Measurements from ENCODE around the gene EFNB2. TPM values are rescaled to one million over a fixed set of nuclear protein-coding genes. Genes with fewer than 3 reads are reported as not detected.

Gene EFNB2
- total and polyA plus RNA-seq, 2 of the 13 experiments (the other 11 are each of a cell fraction or from before 2014, with no cell fraction given) = 0.11 to 0.20 TPM

DNA sequence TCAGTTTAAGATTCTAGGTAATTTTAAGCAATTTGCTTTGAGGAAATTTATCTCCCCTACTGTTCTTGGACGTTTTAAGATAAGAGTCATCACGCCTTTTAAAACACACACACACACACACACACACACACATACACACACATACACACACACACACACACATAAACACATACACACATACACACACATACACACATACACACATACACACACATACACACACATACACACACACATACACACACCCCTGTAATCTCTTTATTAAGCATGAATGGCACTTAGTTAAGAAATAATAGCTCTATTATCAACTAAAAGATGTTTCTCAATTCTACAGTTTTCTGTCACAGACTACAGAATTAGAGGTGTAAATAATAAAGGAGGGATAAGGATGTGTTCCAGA lies 49.2 kb downstream of the EFNB2 start:
- peaks cover 0 to 22% of the 10 kb centered on the region in 2 experiments; a peak in 1 of 5 replicates for H3K27me3 ChIP-seq (ENCODE audit: control insufficient read depth in 1 of 2, insufficient read depth in 2 of 2, low read length in 2 of 2)
- H3K4me2 ChIP-seq (ENCODE audit: low read depth, low read length) = no peak overlapping the region
- no peaks in the 10 kb centered on the region for H3K9me3 ChIP-seq (ENCODE audit: low read length)
- intact Hi-C loops (cut with micrococcal nuclease; ENCODE audit: unreplicated experiment) = no loop called here
- no peak overlapping the region for H3K9ac ChIP-seq (ENCODE audit: insufficient read depth, low read depth, low read length)
- DNase-seq (ENCODE audit: low spot score) (no peak), ATAC-seq (no peak), FAIRE-seq (no peak)
- ChIA-PET POLR2A (no interaction called here), CTCF (ENCODE audit: low intra/inter-chr PET ratio, low total read pairs) (no interaction called here)
- no peak overlapping the region for H3K27ac ChIP-seq (ENCODE audit: extremely low read length, insufficient read depth, low read length)
- in situ Hi-C loops (cut with HindIII; ENCODE audit: extremely low pct_ligation_motif_present, low pct_unique_long_range_greater_than_20kb) = no loop called here
- WGBS (ENCODE audit: low lambda C conversion rate) = 0% methylated on average over 2 of the region's 2 CpGs
- no peaks in the 10 kb centered on the region for H4K20me1 ChIP-seq (ENCODE audit: insufficient read depth, low read length)
- no peaks in the 10 kb centered on the region for H3K79me2 ChIP-seq (ENCODE audit: insufficient read depth, low read length)
- no peak overlapping the region for H2AFZ ChIP-seq (ENCODE audit: low read length)
- H3K36me3 ChIP-seq (replicated peaks in 1 of 2; ENCODE audit: control insufficient read depth in 1 of 2, insufficient read depth in 2 of 2, low read length in 2 of 2) = no peaks in the 10 kb centered on the region
- H3K4me1 ChIP-seq (ENCODE audit: insufficient read depth, low read length) = no peaks in the 10 kb centered on the region
- TF ChIP-seq, protein P1, sequence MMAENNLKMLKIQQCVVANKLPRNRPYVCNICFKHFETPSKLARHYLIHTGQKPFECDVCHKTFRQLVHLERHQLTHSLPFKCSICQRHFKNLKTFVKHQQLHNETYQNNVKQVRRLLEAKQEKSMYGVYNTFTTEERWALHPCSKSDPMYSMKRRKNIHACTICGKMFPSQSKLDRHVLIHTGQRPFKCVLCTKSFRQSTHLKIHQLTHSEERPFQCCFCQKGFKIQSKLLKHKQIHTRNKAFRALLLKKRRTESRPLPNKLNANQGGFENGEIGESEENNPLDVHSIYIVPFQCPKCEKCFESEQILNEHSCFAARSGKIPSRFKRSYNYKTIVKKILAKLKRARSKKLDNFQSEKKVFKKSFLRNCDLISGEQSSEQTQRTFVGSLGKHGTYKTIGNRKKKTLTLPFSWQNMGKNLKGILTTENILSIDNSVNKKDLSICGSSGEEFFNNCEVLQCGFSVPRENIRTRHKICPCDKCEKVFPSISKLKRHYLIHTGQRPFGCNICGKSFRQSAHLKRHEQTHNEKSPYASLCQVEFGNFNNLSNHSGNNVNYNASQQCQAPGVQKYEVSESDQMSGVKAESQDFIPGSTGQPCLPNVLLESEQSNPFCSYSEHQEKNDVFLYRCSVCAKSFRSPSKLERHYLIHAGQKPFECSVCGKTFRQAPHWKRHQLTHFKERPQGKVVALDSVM (CRISPR knock-in tag; IDR thresholded peaks at IDR 0.05) = no peak
- TF ChIP-seq SNAI1 (CRISPR knock-in tag; IDR thresholded peaks at IDR 0.05; ENCODE audit: borderline replicate concordance) (no peak), KLF9 (CRISPR knock-in tag; IDR thresholded peaks at IDR 0.05; ENCODE audit: low read depth) (no peak), ZNF337 (CRISPR knock-in tag; IDR thresholded peaks at IDR 0.05; ENCODE audit: borderline replicate concordance, low read depth) (no peak), RCOR2 (CRISPR knock-in tag; IDR thresholded peaks at IDR 0.05) (no peak), CREB3 (CRISPR knock-in tag; IDR thresholded peaks at IDR 0.05) (no peak), CREM (IDR thresholded peaks at IDR 0.05) (no peak), CREM (CRISPR knock-in tag; IDR thresholded peaks at IDR 0.05) (no peak), NFE2 (CRISPR knock-in tag; IDR thresholded peaks at IDR 0.05) (no peak), ZBTB1 (CRISPR knock-in tag; IDR thresholded peaks at IDR 0.05; ENCODE audit: borderline replicate concordance) (no peak), ZBTB21 (CRISPR knock-in tag; IDR thresholded peaks at IDR 0.05) (no peak), FOXO4 (CRISPR knock-in tag; conservative IDR thresholded peaks at IDR 0.05) (no peak), MAZ (IDR thresholded peaks at IDR 0.05; ENCODE audit: borderline replicate concordance, low read depth, low read length) (no peak), MAZ (CRISPR knock-in tag; IDR thresholded peaks at IDR 0.05; ENCODE audit: low read depth) (no peak), ZNF124 (CRISPR knock-in tag; IDR thresholded peaks at IDR 0.05) (no peak), NAIF1 (CRISPR knock-in tag; IDR thresholded peaks at IDR 0.05; ENCODE audit: borderline replicate concordance) (no peak), HDAC2 (CRISPR knock-in tag; IDR thresholded peaks at IDR 0.05) (no peak), ZNF367 (CRISPR knock-in tag; IDR thresholded peaks at IDR 0.05; ENCODE audit: borderline replicate concordance) (no peak), ZNF570 (CRISPR knock-in tag; IDR thresholded peaks at IDR 0.05; ENCODE audit: borderline replicate concordance) (no peak), ZC3H13 (CRISPR knock-in tag; IDR thresholded peaks at IDR 0.05) (no peak), MIXL1 (CRISPR knock-in tag; IDR thresholded peaks at IDR 0.05) (no peak)
- H3K4me3 ChIP-seq (replicated peaks in 1 of 3; ENCODE audit: insufficient read depth in 1 of 3, low read depth in 2 of 3, low read length in 3 of 3) = no peak overlapping the region
- BruUV-seq (replicated peaks) = no TSS peak
